ENCODE measurements around the gene RAB40C. TPM values are rescaled to one million over a fixed set of nuclear protein-coding genes. Genes with fewer than 3 reads are reported as not detected.

Gene RAB40C
- total RNA-seq, 1 experiment from 2014 or later: 19.1 TPM

GRCh38 chr16:643050-643368, 53.1 kb downstream of the RAB40C start:
- no peaks in the 10 kb centered on the region for H3K9me3 ChIP-seq
- peak overlapping the region; percentile 85 for H3K4me3 ChIP-seq (ENCODE audit: low read depth, low read length)
- POLR2A ChIA-PET: no interaction called here
- no peak for TF ChIP-seq CTCF (IDR thresholded peaks at IDR 0.05; ENCODE audit: insufficient read depth in 1 of 2, low read depth in 1 of 2, low read length in 1 of 2, severe bottlenecking in 1 of 2, unreplicated experiment in 1 of 2)
- H3K27ac Mint-ChIP-seq (ENCODE audit: unreplicated experiment): no peak overlapping the region
- CTCF ChIA-PET: no interaction called here
- intact Hi-C loops (cut with micrococcal nuclease; ENCODE audit: unreplicated experiment): no loop called here
- H3K4me3 Mint-ChIP-seq (ENCODE audit: unreplicated experiment): peak overlapping the region; percentile 75
- H3K27me3 Mint-ChIP-seq (ENCODE audit: insufficient read depth, unreplicated experiment): no peaks in the 10 kb centered on the region
- H3K4me1 Mint-ChIP-seq (ENCODE audit: low read depth, unreplicated experiment): no peaks in the 10 kb centered on the region
- no peaks in the 10 kb centered on the region; the same call in 1 of the 2 replicates for H3K36me3 ChIP-seq (ENCODE audit: control insufficient read depth, insufficient read depth, low read length)
- peaks cover 18% of the 10 kb centered on the region for H3K36me3 Mint-ChIP-seq (ENCODE audit: insufficient read depth, unreplicated experiment)
- BruUV-seq (replicated peaks): no TSS peak
- no peaks in the 10 kb centered on the region for H3K27me3 ChIP-seq (replicated peaks; ENCODE audit: control insufficient read depth, insufficient read depth, low read length)
- H3K4me1 ChIP-seq: peaks cover 6% of the 10 kb centered on the region
- H3K9me3 Mint-ChIP-seq (ENCODE audit: unreplicated experiment): no peaks in the 10 kb centered on the region
- DNase-seq: no peak

- H3K27me3 ChIP-seq (replicated peaks; ENCODE audit: control insufficient read depth, insufficient read depth, low read length): no peaks in the 10 kb centered on the region
- peaks cover 11% of the 10 kb centered on the region for H3K4me1 ChIP-seq
- TF ChIP-seq CTCF (IDR thresholded peaks at IDR 0.05; ENCODE audit: insufficient read depth in 1 of 2, low read depth in 1 of 2, low read length in 1 of 2, severe bottlenecking in 1 of 2, unreplicated experiment in 1 of 2): no peak
- intact Hi-C loops (cut with micrococcal nuclease; ENCODE audit: unreplicated experiment): no loop called here
- peaks cover 25% of the 10 kb centered on the region for H3K36me3 Mint-ChIP-seq (ENCODE audit: insufficient read depth, unreplicated experiment)
- CTCF ChIA-PET: no interaction called here
- peak overlapping the region; percentile 24 for H3K4me3 Mint-ChIP-seq (ENCODE audit: unreplicated experiment)
- H3K27ac Mint-ChIP-seq (ENCODE audit: unreplicated experiment): no peak overlapping the region
- H3K27me3 Mint-ChIP-seq (ENCODE audit: insufficient read depth, unreplicated experiment): no peaks in the 10 kb centered on the region
- POLR2A ChIA-PET: no interaction called here
- H3K4me1 Mint-ChIP-seq (ENCODE audit: low read depth, unreplicated experiment): no peaks in the 10 kb centered on the region
- no peak for DNase-seq
- BruUV-seq (replicated peaks): no TSS peak
- no peak overlapping the region for H3K4me3 ChIP-seq (ENCODE audit: low read depth, low read length)
- H3K9me3 ChIP-seq: no peaks in the 10 kb centered on the region
- H3K36me3 ChIP-seq (ENCODE audit: control insufficient read depth, insufficient read depth, low read length): no peaks in the 10 kb centered on the region; the same call in 1 of the 2 replicates
- H3K9me3 Mint-ChIP-seq (ENCODE audit: unreplicated experiment): no peaks in the 10 kb centered on the region
Observed at GRCh38 chr16:644556-644955, 54.7 kb downstream of the RAB40C start.

GRCh38 chr16:645852-646678, 56.2 kb downstream of the RAB40C start:
- no peak overlapping the region for H3K27ac Mint-ChIP-seq (ENCODE audit: unreplicated experiment)

More at GRCh38 chr16:645852-646678, 56.2 kb downstream of the RAB40C start:
- H3K36me3 Mint-ChIP-seq (ENCODE audit: insufficient read depth, unreplicated experiment): peaks cover 25% of the 10 kb centered on the region
- Histone ChIP-seq H3K36me3 (ENCODE audit: control insufficient read depth, insufficient read depth, low read length) (no peaks in the 10 kb centered on the region; the same call in 1 of the 2 replicates), H3K27me3 (replicated peaks; ENCODE audit: control insufficient read depth, insufficient read depth, low read length) (no peaks in the 10 kb centered on the region), H3K4me1 (peaks cover 17% of the 10 kb centered on the region), H3K4me3 (ENCODE audit: low read depth, low read length) (no peak overlapping the region), H3K9me3 (no peaks in the 10 kb centered on the region)
- DNase-seq: no peak
- no peak overlapping the region for H3K4me3 Mint-ChIP-seq (ENCODE audit: unreplicated experiment)
- no TSS peak for BruUV-seq (replicated peaks)
- H3K27me3 Mint-ChIP-seq (ENCODE audit: insufficient read depth, unreplicated experiment): no peaks in the 10 kb centered on the region
- TF ChIP-seq CTCF (IDR thresholded peaks at IDR 0.05; ENCODE audit: insufficient read depth in 1 of 2, low read depth in 1 of 2, low read length in 1 of 2, severe bottlenecking in 1 of 2, unreplicated experiment in 1 of 2): no peak
- CTCF ChIA-PET: no interaction called here
- intact Hi-C loops (cut with micrococcal nuclease; ENCODE audit: unreplicated experiment): no loop called here
- no peaks in the 10 kb centered on the region for H3K9me3 Mint-ChIP-seq (ENCODE audit: unreplicated experiment)
- H3K4me1 Mint-ChIP-seq (ENCODE audit: low read depth, unreplicated experiment): no peaks in the 10 kb centered on the region
- POLR2A ChIA-PET: no interaction called here

All from Caco-2 (cell line).